NCI-H2227 (cell line): ENCODE results near the gene NKAIN4.
A peak's percentile ranks its signal among the peaks of the same experiment; 100 is the strongest.
"Not testable (repeated sequence)": the region's sequence is repeated elsewhere in the genome, so short reads cannot be mapped to it uniquely, and the experiment has no call there.

ENCODE experiments used
- DNase-seq: peaks from one replicate; lab custom pipeline; 2025; ENCODE audit not compliant: unreplicated experiment; lab: John Stamatoyannopoulos, UW

NKAIN4 gene

GRCh38 chr20:63238514-63239125, 15.6 kb downstream of the NKAIN4 start:
- no peak for DNase-seq

GRCh38 chr20:63238031-63238430, 16.2 kb downstream of the NKAIN4 start:
- no peak for DNase-seq

- DNase-seq = no peak
These were observed 18.0 kb downstream of the NKAIN4 start for GRCh38 chr20:63236116-63236837.

GRCh38 chr20:63235399-63235983, 18.8 kb downstream of the NKAIN4 start, which contains the start of gene BIRC7:
TSS of gene BIRC7 (plus strand) at chr20:63235905. CDS start at chr20:63236097, 192 bp downstream.
- no peak for DNase-seq

- DNase-seq = peak; percentile 32
These were observed 19.4 kb downstream of the NKAIN4 start for GRCh38 chr20:63234693-63235398.

- DNase-seq = no peak
These were observed 20.3 kb downstream of the NKAIN4 start for GRCh38 chr20:63233924-63234323.

GRCh38 chr20:63233061-63233344, 21.3 kb downstream of the NKAIN4 start:
- no peak for DNase-seq

GRCh38 chr20:63232235-63233060, 21.8 kb downstream of the NKAIN4 start:
- DNase-seq = no peak

GRCh38 chr20:63230800-63231268, 23.4 kb downstream of the NKAIN4 start:
- peak; percentile 73 for DNase-seq

GRCh38 chr20:63228806-63229205, 25.5 kb downstream of the NKAIN4 start:
- DNase-seq = no peak

- no peak for DNase-seq
These were observed 27.0 kb downstream of the NKAIN4 start for GRCh38 chr20:63227260-63227659.

GRCh38 chr20:63226042-63226943, 28.0 kb downstream of the NKAIN4 start:
- DNase-seq = no peak

GRCh38 chr20:63225082-63225454, 29.2 kb downstream of the NKAIN4 start:
- DNase-seq = peak; percentile 44

GRCh38 chr20:63224412-63225081, 29.7 kb downstream of the NKAIN4 start:
- peak; percentile 73 for DNase-seq

GRCh38 chr20:63223826-63224207, 30.4 kb downstream of the NKAIN4 start:
- no peak for DNase-seq

- peak; percentile 71 for DNase-seq
These were observed 31.0 kb downstream of the NKAIN4 start for GRCh38 chr20:63223121-63223825.

GRCh38 chr20:63222541-63222940, 31.7 kb downstream of the NKAIN4 start:
- no peak for DNase-seq

GRCh38 chr20:63221400-63222053, 32.7 kb downstream of the NKAIN4 start:
- not testable (repeated sequence) for DNase-seq
